Sciatic nerve (tissue), 2 donors: Measurements from ENCODE around the gene SCG5. TPM values are rescaled to one million over a fixed set of nuclear protein-coding genes. Genes with fewer than 3 reads are reported as not detected.

Source experiments
- ATAC-seq: fragments of 200-7000 bp; cut with Tn5 transposase; one replicate; pipeline ENCODE4 v1.9.1; 2020; ENCODE audit warnings: mild to moderate bottlenecking, moderate library complexity
- DNase-seq: peaks from one replicate; pipeline ENCODE4 v3.0.0-alpha.2; 2020; ENCODE audit warnings: low spot score
- intact Hi-C: fragments of 100-400 bp; cut with DNase I; formaldehyde crosslinking; loops from one replicate; pipeline ENCODE4 v1.14.2; 2022
- total RNA-seq: library from RNA; stranded (reverse); fragmentation: NEBNext Ultra II Directional; extraction: Animal tissue kit (Norgen Biotek cat#: 25700); gene quantifications from one replicate; pipeline ENCODE4 v1.2.1, GENCODE V29; 2021
- donor health status: DM: no; HTN: no; CAD: no.
- donor health status: DM: no; HTN: no; CAD: no.

SCG5 gene
- total RNA-seq, 1 donor from 2014 or later: 2.5 TPM

DNA sequence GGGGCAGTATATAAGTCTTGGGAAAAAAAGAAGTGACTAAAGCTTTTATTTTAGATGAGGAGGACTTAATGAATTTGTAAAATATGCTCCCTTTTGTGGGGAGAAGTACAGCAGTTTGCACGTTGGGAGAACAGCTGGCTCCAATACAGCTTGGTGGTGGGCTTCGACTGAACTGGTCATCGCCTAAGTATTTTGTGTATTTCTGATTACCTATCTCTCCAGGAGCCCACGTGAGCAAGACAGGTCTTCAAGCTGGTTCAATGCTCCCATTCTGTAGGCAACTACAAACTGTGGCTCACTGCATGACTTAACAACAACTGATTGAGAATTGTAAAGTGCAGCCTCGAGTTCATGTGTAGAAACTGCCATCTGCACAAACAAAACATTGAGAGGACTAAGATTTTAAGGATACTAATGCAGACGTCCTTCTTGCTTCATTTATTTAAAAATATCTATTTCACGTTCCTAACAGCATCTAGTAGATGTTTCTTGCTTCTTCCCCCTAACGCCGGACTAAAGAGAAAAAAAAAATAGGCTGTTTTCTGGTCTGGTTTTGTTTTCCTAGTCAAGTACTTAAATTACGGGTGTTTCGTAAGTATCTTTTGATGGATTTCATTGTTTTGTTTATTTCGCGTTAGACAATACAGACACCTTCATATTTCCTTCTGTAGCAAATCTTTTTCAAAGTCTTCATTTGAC is 74.9 kb downstream of the SCG5 start:
- ATAC-seq: no peak
- intact Hi-C loops: no loop called here
- no peak for DNase-seq

DNA sequence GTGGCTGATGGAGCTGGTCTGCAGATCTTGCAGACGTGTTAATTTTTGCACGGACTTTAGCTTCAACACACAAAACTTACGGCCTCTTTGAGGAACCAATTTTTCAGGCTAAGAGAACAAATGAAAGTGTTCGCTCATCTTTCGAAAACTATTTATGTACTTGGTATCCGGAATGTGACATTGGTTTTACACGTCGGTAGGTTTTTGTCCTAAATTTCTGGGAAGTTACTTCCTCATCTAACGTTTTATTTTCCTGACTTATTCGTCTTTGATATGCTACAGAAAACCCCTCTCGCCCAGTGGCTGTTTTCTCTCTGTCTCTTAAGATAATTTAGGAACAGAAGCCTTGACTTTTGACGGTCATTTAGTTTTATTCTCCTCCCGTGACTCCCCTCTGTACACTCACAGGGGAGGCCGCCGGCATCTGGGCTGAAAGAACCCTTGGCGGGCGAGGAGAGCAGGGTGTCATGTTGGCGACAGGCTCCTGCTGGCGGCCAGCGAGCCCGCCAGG is 75.5 kb downstream of the SCG5 start:
- intact Hi-C loops: no loop called here
- no peak for ATAC-seq
- no peak for DNase-seq

DNA sequence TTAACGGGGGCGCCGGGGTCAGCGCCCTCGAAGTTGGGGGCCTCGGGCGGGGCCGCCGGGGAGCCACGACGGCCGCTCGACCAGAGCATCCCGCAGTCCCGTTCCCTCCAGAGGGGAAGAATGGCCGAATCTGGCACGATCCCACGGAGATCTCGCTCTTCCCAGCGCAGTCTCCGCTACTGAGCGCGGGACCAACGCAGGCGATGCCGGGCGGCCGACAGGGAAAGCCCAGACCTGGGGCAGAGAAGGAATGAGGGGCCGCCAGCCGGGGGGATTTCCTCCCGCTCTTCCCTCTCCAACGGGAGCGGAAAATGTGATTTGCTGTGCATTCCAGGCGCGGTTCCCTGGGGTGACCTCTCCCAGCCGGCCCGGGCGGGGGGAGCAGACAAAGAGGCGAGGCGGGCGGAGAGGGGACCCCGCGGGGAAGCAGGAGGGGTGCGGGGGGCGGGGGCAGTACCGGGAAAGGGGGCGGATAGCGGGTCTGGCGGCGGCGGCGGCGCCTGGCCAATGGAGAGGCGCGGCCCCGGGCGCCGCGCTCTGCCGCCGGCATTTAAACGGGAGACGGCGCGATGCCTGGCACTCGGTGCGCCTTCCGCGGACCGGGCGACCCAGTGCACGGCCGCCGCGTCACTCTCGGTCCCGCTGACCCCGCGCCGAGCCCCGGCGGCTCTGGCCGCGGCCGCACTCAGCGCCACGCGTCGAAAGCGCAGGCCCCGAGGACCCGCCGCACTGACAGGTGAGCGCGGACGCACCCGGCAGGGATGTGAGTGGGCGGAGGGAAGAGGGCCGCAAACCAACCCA is 76.1 kb downstream of the SCG5 start, which contains the start of gene GREM1:
Gene GREM1 (plus strand): TSS at position 579 of the 801 bp plus-strand sequence. CDS start 12,687 bp downstream, outside the sequence.
- intact Hi-C loops: no loop called here
- ATAC-seq (no peak), DNase-seq (no peak)

- ATAC-seq (peak; percentile 10), DNase-seq (no peak)
- intact Hi-C loops: no loop called here
These were observed 76.8 kb downstream of the SCG5 start for GRCh38 chr15:32718227-32718820.

DNA sequence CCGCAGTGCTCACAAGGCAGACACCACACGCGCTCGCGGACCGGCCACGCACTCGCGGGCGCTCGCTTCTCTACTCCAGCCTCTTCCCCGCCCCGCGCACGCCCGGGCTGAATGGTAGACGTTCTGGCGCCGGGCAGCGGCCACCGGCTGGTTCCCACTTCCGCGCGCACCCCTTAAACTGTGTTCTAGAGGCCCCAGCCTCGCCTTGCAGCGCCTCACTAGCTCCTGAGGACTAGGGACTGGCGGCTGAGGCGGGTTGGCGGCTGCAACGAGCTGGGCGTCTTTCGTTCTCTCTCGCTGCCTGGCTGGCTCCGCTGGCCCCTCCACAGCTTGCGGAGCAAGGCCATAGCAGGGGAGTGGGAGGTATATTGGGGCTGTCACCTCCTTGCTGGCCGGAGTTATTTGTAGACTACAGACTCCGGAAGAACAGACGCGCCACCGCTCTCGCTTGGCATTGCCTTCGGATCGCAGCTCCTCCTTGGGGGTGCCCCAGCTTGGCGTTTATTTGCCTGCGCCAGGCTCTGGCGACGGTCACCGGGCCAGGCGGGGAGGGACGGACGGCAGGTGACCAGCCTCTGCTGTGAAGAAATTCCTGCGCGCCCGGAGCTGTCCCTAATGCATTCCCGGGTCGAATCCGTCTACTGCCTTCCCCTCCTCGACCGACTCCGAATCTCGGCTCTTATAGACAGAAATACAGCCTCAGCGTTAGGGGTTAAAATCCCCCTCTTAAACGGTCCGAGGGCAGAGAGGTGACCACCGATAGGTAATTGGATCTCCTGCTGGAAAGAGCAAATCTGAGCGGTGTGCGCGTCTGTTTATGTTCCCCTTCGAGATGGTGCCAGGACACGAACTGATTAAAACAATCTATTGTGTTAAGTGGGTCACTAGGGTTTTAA is 77.6 kb downstream of the SCG5 start:
- no peak for DNase-seq
- peak; percentile 61 for ATAC-seq
- intact Hi-C loops: no loop called here

DNA sequence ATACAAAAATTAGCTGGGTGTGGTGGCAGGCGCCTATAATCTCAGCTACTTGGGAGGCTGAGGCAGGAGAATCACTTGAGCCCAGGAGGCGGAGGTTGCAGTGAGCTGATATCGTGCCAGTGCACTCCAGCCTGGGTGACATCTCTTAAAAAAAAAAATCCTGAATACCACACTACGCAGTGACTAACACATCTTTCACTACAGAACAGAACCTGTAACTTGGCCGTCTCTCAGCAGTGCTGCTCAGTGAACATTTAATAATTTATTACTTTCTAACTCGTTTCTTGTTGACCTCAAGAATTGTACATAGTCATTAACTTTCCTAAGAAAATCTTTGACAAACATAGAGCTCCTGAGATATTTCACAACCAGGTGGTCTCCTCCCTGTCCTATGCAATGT is 80.1 kb downstream of the SCG5 start:
- DNase-seq (no peak), ATAC-seq (no peak)
- intact Hi-C loops: no loop called here

DNA sequence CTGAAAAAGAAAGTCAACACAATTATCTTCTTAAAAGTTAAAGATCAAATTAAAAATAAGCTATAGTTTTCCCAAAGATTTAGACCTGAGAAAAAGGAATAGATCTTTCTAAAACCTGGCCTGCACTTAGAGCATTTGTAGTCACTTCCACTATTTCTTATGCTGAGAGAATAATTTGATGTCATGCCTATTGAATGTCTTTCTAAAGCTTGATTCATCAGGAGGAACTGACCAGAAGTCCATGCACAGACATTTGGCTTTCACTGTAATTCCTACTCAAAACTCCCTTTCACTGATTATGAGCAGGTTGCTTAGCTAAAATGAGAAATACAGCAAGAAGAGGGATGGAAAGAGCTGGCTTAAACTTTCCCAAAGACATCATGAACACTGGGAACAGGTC is 80.6 kb downstream of the SCG5 start:
- no peak for ATAC-seq
- intact Hi-C loops: no loop called here

DNA sequence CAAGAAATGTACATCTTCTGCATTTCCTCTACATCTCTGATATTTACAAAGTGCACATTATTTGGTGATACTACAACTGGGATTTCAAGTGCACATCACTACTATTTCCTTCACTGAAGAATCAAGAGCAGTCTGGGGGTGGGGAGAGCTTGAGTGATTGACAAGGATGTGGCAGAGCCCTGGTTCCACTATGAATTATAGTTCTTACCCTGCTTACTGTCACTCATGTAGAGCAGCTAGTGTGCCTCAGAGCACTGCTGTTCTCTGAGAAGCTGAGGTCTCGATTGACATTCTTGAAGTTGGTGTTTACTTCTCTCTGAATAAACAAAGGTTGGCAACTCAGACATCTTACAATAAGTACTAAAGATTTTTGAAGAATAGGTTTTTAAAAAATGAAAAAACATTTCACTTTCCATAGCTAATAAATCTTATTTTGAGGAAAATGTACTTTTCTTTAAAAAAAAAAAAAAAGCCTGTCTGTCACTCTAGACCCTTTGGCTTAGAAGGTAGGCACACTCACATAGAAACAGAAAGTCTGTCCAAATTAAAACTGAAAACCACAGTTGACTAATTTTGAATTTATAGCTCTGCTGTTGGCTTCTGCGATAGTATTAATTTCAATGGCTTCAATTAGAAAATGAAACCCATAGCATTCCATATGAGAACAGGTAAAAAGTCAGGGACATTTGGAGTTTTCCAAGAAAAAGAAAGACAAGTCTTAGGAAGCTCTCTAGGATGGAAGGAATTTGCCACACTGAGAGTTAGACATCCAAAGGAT is 81.8 kb downstream of the SCG5 start:
- intact Hi-C loops: no loop called here
- DNase-seq (no peak), ATAC-seq (no peak)

More for the DNA sequence above, 80.6 kb downstream of the SCG5 start:
- DNase-seq: no peak

DNA sequence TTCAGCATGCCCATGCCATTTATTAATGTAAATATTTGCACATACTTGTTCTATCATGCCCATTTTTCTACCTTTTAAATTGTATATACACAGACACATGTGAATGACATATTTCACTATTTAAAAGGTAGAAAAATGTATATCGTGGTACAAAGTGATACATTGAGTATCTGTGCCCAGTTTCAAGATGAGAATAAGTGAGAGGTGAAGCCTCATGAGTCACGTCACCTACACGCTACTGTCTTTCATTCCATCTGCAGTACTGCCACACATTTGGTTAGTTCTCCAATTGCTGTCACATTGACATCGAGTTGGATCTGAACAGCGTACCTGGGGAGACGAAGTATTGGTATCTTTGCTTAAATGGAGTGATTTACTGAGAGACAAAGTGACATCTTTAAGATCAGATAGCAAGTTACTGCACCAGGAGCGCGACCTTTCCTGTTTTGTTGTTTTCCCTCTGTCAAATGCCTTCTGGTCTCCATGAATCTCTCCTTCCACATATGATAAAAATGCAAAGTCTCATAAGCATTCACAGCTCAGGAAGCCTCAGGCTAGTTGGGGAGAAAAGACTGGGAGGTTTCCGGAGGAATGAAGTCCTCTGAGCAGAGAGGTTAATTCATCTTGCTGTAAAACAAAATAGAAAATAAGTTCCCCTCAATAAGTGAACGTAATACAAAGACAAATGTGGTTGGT is 88.3 kb downstream of the SCG5 start:
- ATAC-seq (no peak), DNase-seq (no peak)
- intact Hi-C loops: no loop called here

DNA sequence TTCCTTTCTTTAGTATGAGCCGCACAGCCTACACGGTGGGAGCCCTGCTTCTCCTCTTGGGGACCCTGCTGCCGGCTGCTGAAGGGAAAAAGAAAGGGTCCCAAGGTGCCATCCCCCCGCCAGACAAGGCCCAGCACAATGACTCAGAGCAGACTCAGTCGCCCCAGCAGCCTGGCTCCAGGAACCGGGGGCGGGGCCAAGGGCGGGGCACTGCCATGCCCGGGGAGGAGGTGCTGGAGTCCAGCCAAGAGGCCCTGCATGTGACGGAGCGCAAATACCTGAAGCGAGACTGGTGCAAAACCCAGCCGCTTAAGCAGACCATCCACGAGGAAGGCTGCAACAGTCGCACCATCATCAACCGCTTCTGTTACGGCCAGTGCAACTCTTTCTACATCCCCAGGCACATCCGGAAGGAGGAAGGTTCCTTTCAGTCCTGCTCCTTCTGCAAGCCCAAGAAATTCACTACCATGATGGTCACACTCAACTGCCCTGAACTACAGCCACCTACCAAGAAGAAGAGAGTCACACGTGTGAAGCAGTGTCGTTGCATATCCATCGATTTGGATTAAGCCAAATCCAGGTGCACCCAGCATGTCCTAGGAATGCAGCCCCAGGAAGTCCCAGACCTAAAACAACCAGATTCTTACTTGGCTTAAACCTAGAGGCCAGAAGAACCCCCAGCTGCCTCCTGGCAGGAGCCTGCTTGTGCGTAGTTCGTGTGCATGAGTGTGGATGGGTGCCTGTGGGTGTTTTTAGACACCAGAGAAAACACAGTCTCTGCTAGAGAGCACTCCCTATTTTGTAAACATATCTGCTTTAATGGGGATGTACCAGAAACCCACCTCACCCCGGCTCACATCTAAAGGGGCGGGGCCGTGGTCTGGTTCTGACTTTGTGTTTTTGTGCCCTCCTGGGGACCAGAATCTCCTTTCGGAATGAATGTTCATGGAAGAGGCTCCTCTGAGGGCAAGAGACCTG is 89.5 kb downstream of the SCG5 start:
- DNase-seq (peak; percentile 58), ATAC-seq (no peak)
- intact Hi-C loops: no loop called here

DNA sequence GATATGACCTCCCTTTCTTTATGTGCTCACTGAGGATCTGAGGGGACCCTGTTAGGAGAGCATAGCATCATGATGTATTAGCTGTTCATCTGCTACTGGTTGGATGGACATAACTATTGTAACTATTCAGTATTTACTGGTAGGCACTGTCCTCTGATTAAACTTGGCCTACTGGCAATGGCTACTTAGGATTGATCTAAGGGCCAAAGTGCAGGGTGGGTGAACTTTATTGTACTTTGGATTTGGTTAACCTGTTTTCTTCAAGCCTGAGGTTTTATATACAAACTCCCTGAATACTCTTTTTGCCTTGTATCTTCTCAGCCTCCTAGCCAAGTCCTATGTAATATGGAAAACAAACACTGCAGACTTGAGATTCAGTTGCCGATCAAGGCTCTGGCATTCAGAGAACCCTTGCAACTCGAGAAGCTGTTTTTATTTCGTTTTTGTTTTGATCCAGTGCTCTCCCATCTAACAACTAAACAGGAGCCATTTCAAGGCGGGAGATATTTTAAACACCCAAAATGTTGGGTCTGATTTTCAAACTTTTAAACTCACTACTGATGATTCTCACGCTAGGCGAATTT is 91.2 kb downstream of the SCG5 start:
- DNase-seq: no peak
- intact Hi-C loops: no loop called here

GRCh38 chr15:32733281-32733680 is 91.8 kb downstream of the SCG5 start:
- DNase-seq: no peak
- no peak for ATAC-seq

More for the DNA sequence above, 91.2 kb downstream of the SCG5 start:
- no peak for ATAC-seq

GRCh38 chr15:32735989-32736700 is 94.6 kb downstream of the SCG5 start:
- ATAC-seq (no peak), DNase-seq (no peak)
- intact Hi-C loops: no loop called here

More at GRCh38 chr15:32733281-32733680, 91.8 kb downstream of the SCG5 start:
- intact Hi-C loops: no loop called here

DNA sequence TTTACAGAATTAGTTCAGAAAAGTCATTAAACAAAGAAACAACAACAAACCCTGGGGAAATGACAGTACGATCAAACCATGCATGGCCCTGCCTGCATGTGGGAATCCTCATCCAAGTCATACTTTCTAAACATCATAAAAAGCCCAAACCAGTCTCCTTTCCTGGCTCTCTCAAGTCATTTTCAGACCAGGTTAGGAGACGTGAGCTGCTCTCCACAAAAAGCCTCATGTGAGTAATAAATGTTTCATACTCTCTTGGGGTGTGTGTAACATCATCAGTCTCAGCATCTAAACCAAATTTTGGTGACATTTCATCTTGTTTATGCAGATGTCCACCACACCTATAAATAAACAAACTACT is 95.2 kb downstream of the SCG5 start:
- DNase-seq (no peak), ATAC-seq (no peak)
- intact Hi-C loops: no loop called here

GRCh38 chr15:32737304-32737703 is 95.8 kb downstream of the SCG5 start:
- no peak for DNase-seq
- intact Hi-C loops: no loop called here

DNA sequence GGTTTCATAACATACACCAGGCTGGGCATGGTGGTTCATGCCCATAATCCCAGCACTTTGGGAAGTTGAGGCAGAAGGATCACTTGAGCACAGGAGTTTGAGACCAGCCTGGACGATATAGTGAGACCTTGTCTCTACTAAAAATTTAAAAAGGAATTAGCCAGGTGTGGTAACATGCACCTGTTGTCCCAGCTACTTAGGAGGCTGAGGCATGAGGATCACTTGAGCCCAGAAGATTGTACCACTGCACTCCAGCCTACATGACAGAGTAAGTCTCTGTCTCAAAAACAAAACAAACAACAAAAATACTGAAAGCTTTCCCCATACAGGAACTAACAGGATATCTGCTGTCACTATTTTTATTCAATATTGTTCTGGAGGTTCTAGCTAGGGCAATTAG is 97.2 kb downstream of the SCG5 start:
- intact Hi-C loops: no loop called here
- ATAC-seq: no peak
- no peak for DNase-seq

More at GRCh38 chr15:32737304-32737703, 95.8 kb downstream of the SCG5 start:
- no peak for ATAC-seq
